SJSA1 (cell line): Measurements from ENCODE around the gene LCNL1. TPM values are rescaled to one million over a fixed set of nuclear protein-coding genes. Genes with fewer than 3 reads are reported as not detected.
A peak's percentile ranks its signal among the peaks of the same experiment; 100 is the strongest.
"Not testable (repeated sequence)": the region's sequence is repeated elsewhere in the genome, so short reads cannot be mapped to it uniquely, and the experiment has no call there.

Experiments used
- DNase-seq, 2 experiments: peaks; one replicate each; pipeline ENCODE4 v3.0.0-alpha.2; 2015 to 2020; ENCODE audit warnings: low spot score in 2 of 2, low read depth in 1 of 2
- H3K27ac ChIP-seq: fragments of 250-450 bp; sonication (Bioruptor Pico); 2 replicates; pipeline ENCODE4 v1.5.1; 2020; ENCODE audit warnings: mild to moderate bottlenecking, moderate library complexity
- H3K27me3 ChIP-seq: fragments of 250-450 bp; sonication (Bioruptor Pico); replicated peaks from 2 replicates; pipeline ENCODE4 v1.5.1; 2020; ENCODE audit warnings: mild to moderate bottlenecking, moderate library complexity
- H3K36me3 ChIP-seq: fragments of 250-450 bp; sonication (Bioruptor Pico); 2 replicates; pipeline ENCODE4 v1.5.1; 2020; ENCODE audit warnings: mild to moderate bottlenecking
- H3K4me1 ChIP-seq: fragments of 250-450 bp; sonication (Bioruptor Pico); replicated peaks from 2 replicates; pipeline ENCODE4 v1.6.1; 2021; ENCODE audit warnings: mild to moderate bottlenecking
- H3K4me3 ChIP-seq: fragments of 250-450 bp; sonication (Bioruptor Pico); 2 replicates; pipeline ENCODE4 v1.5.1; 2020; ENCODE audit warnings: mild to moderate bottlenecking
- H3K9me3 ChIP-seq: fragments of 250-450 bp; sonication (Bioruptor Pico); replicated peaks from 2 replicates; pipeline ENCODE4 v1.5.1; 2020; ENCODE audit warnings: mild to moderate bottlenecking
- total RNA-seq: library from RNA; depleted of rRNA; stranded (reverse); fragments of >200 nt; shearing (Covaris generic); gene quantifications from 2 replicates; pipeline ENCODE4 v1.2.3, GENCODE V29; 2014

LCNL1 gene
- total RNA-seq, 1 experiment from 2014 or later: not detected

DNA sequence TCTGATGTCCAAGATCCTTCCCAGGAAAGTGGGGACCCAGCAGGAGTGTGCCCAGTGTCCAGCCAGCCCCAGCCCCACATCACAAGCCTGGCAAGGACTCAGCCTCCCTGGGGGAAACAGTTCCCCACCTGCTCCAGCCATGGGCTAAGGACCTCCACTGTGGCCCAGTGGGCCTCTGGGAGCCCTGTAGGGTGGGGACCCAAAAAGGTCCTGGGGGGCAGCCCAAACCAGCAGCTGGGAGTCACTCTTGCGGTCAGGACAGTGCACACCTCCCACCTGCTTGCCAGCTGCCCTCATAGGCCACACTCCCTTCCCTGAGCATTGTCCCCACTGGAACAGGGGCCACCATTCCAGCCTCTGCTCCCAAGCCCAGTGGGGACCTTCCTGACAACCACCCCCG, 43.6 kb downstream of the LCNL1 start:
- H3K27ac ChIP-seq: no peak overlapping the region
- H3K27me3 ChIP-seq: peaks cover 9% of the 10 kb centered on the region

DNA sequence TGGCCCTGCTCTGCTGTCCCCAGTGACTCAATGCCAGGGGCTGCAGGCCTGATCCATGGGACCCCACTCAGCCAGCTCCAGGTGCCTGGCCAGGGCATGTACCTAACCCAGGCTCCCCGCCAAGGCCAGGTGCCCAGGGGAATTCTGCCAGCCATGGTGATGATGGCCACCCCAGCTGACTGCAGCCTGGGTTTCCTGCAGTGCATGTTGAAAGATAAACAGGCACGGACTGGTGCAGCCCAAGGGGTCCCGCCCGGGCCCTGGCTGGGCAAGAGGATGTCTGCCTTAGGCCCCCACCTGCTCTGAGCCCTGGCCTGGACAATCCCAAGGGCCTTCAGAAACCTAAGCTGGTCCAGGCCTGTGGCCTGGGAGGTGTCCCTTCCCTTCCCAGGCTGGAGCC, 44.0 kb downstream of the LCNL1 start:
- Histone ChIP-seq H3K9me3 (no peaks in the 10 kb centered on the region), H3K27me3 (peaks cover 9% of the 10 kb centered on the region), H3K4me3 (no peak overlapping the region), H3K27ac (no peak overlapping the region), H3K4me1 (peaks cover 14% of the 10 kb centered on the region), H3K36me3 (no peaks in the 10 kb centered on the region)
- no peak for DNase-seq

More for the DNA sequence above, 43.6 kb downstream of the LCNL1 start:
- Histone ChIP-seq H3K4me3 (no peak overlapping the region), H3K4me1 (peaks cover 14% of the 10 kb centered on the region), H3K9me3 (no peaks in the 10 kb centered on the region), H3K36me3 (no peaks in the 10 kb centered on the region)
- no peak for DNase-seq

DNA sequence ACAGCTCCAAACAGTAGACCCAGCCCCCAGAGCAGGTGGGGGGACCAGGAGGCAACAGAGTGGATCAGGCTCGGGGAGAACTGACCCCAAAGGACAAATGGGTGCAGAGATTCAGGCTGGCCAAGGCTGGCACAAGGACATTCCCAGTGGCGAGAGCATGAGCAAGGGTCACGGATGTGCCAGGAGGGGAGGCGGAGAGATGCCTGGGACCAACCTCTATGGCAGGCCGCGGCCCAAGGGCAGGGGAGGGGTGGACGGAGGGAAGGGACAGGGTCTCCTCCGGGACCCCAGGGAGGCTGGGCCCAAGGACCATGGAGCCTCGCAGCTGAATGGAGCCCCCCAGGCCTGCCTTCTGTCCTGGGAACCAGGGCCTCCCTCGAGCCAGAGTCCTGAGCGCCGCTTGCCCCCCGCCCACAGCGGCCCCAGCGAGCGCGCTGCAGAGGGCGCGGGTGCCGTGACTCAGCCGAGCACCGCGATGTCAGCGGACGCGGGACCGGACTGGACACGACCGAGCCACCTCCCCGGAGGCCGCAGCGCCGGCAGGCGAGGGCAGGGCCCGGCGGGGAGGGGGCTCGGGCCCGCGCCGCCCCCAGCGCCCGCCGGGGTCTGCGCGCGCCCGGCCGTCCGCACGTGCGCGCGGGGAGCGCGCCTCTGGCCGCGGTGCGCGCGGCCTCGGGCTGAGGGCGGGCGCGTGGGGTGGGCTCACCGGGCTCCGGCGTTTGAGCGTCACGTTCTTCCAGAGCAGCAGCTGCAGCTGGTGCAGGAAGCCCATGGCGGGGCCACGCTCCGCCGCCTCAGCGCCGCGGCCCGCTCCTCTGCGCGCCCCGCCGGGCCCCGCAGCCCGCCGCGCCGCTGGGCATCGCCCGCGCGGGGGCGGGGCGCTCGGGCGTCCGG, 44.8 kb downstream of the LCNL1 start, which contains the start of gene ABCA2:
TSS of gene ABCA2 (minus strand) at position 869 of the 894 bp plus-strand sequence. CDS start at position 772, 97 bp downstream.
- H3K27ac ChIP-seq: no peak within 1 kb of the TSS
- no peak for DNase-seq
- H3K27me3 ChIP-seq: peaks cover 9% of the 10 kb centered on the region
- no peaks in the 10 kb centered on the region for H3K9me3 ChIP-seq
- peaks cover 14% of the 10 kb centered on the region for H3K4me1 ChIP-seq
- H3K4me3 ChIP-seq: peak within 1 kb of the TSS; percentile 20
- no peaks in the 10 kb centered on the region for H3K36me3 ChIP-seq

DNA sequence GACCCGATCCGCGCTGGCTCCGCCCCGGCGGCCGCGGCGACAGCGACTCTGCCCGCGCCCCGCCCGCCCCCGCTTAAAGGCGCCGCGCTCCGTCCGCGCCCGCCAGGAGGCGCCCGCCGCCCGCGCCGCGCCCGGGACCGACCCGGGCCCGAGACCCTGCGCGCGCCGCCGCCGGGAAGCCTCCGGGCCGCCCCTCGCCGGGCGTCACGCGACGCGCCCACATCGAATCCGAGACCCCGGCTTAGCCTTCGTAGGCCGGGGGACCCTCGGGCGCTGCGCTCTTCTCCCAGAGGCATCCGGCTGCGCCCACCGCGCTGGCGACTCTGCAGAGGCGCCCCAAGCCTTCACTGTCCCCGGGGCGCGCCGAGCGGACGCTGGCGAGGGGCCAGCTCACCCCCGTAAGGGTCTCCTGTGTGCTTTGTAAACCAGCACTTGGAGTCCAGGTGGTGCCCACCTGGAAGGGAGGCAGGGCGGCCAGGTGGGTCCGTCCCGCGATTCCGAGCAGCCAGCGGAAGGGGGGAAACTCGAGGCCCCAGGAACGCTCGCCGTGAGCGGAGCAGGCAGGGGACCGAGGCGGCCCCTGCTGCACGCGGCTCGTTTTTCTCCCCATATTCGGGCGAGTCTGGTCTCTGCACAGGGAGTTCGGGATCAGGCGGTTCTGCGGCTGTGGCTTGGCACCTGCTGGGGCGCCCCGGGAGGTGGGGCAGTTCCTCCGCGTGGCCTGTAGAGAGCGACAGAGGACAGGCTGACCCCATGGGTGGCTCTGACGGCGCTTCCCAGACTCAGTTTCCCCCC, 45.7 kb downstream of the LCNL1 start:
- H3K4me3 ChIP-seq: 0 out of 2 replicates have a peak overlapping the region, but pooled peaks have one; percentile 11
- H3K27me3 ChIP-seq: peaks cover 9% of the 10 kb centered on the region
- no peaks in the 10 kb centered on the region for H3K9me3 ChIP-seq
- H3K36me3 ChIP-seq: no peaks in the 10 kb centered on the region
- no peak overlapping the region for H3K27ac ChIP-seq
- no peak for DNase-seq
- H3K4me1 ChIP-seq: peaks cover 14% of the 10 kb centered on the region

DNA sequence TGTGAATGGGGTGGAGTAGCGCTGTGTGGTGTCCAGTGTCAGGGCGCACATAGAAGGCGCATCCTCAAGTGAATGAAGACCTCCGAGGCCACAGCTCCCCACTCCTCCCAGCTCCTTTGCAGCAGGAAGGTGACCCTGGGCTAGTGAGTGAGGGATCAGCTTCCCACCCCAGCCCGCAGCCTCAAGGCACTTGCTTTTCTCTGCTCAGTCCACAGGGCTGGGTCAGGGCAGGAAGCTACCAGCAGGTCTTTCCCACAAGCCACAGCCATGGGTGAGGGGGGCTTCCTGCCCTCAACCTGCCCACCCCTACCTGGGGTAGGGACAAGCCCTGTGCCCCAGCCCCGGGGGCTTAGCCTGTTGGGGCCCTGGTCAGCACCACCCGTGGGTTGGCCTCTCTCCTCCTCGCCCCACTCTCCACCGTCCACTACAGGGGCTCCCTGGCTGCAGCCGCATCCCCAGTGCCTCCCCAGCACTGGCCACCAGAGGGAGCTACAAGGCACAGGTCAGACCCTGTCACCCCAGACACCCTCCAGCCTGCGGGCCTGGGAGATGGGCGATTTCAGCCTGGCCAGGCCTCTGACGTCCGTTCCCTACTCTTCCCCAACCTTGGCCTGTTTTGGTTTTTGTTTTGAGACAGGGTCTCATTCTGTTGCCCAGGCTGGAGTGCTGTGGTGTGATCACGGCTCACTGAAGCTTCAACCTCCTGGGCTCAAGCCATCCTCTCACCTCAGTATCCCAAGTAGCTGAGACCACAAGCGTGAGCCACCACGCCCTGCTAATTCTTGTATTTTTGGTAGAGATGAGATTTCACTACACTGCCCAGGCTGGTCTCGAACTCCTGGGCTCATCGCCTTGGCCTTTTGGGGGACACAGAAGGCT, 46.5 kb downstream of the LCNL1 start:
- no peaks in the 10 kb centered on the region for H3K36me3 ChIP-seq
- no peaks in the 10 kb centered on the region for H3K9me3 ChIP-seq
- H3K4me1 ChIP-seq: peaks cover 14% of the 10 kb centered on the region
- no peak overlapping the region for H3K27ac ChIP-seq
- peak; percentile 66 to 77 for DNase-seq
- no peak overlapping the region for H3K4me3 ChIP-seq
- H3K27me3 ChIP-seq: peaks cover 9% of the 10 kb centered on the region

DNA sequence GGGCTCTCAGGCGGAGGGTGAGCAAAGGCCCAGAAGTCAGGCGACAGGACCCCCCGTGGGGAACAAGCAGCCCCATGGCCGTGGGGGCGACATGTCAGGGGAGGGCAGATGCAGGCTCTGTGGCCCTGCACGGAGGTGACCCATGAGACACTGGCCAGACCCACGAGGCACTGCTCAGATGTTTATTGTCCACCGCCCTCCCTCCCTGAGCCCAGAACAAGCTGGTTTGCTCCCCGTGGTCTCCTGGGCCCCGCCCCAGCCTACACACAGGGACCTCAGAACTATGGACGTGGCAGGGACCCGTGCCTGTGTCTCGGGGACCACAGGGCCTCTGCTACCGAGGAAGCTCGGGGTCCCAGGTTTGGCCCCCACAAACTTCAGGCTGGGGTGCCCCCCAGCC, 47.2 kb downstream of the LCNL1 start:
- DNase-seq: no peak
- Histone ChIP-seq H3K4me3 (no peak overlapping the region), H3K4me1 (peaks cover 14% of the 10 kb centered on the region), H3K9me3 (no peaks in the 10 kb centered on the region), H3K27ac (no peak overlapping the region), H3K36me3 (no peaks in the 10 kb centered on the region), H3K27me3 (peaks cover 14% of the 10 kb centered on the region)

DNA sequence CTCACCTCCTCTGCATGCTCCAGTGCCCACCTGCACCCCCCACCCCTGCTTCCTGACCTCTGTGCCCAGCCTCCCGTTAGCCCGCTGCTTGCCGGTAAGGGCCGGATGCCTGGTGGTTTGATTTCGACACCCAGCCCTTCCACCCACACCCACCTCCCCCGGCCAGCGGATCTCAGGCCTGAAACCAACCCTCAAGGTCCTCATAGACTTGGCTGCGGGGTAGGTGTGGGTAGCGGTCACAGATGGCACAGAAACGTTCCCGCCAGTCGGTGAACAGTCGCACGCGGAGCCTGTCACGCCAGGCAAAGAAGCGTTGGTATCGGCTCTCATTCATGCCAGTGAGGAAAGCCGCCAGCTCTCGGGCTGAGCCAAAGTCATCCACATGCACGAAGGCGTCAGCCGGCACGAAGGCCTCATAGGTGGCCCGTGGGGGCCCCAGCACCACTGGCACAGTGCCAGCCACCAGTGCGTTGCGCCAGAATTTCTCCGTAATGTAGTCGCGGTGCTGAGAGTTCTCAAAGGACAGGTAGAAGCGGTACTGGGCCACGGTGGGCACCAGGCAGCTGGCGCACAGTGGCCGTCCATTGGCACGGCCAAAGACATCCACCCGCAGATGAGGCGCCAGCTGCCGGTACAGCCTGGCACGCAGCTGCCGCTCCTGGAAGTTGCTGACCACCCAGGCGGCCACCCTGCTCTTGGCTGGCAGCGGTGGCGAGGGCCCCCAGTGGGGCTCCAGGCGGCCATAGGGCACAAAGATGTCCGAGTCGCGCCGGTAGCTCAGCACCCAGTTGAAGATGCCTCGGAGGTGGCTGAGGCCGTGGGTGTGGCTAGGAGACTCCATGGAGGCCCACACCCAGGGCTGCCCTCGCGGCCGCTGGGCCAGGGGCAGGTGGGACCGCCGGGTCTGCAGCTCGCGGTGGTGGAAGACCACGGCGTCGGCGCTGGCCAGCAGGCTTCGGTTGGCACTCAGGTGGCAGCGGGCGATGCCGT, 48.0 kb downstream of the LCNL1 start:
- no peaks in the 10 kb centered on the region for H3K36me3 ChIP-seq
- no peak overlapping the region for H3K27ac ChIP-seq
- DNase-seq: no peak
- peaks cover 14% of the 10 kb centered on the region for H3K4me1 ChIP-seq
- no peaks in the 10 kb centered on the region for H3K9me3 ChIP-seq
- H3K27me3 ChIP-seq: peaks cover 19% of the 10 kb centered on the region
- no peak overlapping the region for H3K4me3 ChIP-seq

DNA sequence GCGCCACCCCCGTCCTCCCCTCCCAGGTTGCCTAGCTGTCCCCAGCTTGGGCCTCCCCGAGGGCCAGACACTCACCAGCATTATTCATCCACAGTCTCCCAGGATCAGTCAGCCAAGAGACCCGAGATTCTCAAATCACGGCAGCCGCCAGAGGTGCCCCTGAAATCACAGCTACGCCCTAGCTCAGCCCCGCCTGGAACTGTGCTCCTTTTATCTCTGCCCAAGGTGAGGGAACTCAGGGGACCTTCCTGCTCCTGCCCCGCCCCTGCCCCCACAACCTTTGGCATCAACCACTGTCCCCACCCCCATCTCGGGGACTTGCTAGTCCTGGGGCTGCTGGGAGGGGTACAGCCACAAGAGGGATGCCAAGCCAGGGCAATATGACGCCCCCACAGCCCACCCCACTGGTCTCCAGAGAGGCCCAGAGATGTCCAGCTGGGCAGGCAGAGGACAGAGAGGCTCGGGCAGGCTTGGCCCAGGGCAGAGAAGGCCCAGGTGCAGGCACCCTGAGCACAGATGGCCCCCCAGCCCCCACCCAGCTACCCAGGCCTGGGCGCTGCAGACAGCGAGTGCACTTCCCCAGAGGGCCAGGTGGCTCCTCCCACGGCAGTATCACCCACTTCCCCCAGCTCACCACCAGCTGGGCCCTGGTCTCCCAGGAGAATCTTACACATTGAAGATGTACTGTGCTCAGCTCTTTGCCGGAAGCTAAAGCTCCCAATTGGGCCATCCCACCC, 49.3 kb downstream of the LCNL1 start, which contains the start of gene FUT7:
TSS of gene FUT7 (minus strand) at position 185 of the 737 bp plus-strand sequence. CDS start at position 88, 97 bp downstream.
- Histone ChIP-seq H3K4me3 (no peak within 1 kb of the TSS), H3K27me3 (peaks cover 18% of the 10 kb centered on the region), H3K27ac (no peak within 1 kb of the TSS), H3K4me1 (peaks cover 14% of the 10 kb centered on the region), H3K36me3 (no peaks in the 10 kb centered on the region), H3K9me3 (no peaks in the 10 kb centered on the region)
- DNase-seq: no peak

DNA sequence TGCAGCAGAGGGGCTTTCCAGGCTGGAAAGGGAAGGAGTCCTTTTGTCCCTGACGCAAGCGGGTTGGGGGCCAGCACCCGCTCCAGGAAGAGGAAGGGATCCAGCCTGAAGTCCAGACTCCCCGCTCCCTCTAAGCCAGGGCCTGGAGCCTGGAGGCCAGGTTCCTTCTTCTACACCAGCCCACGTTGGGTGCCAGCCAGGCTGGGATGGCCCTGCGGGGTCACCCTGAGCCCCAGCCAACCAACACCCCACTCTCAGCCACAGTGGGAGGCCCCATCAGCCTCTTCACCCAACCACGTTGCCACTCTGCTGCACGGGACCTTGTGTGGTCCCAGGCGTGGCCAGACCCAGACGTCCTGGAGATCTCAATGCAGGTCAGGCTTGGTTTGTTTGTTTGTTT, 50.1 kb downstream of the LCNL1 start:
- Histone ChIP-seq H3K27me3 (peaks cover 16% of the 10 kb centered on the region), H3K4me1 (peaks cover 9% of the 10 kb centered on the region), H3K27ac (no peak overlapping the region), H3K36me3 (no peaks in the 10 kb centered on the region), H3K4me3 (no peak overlapping the region), H3K9me3 (no peaks in the 10 kb centered on the region)
- DNase-seq: no peak

DNA sequence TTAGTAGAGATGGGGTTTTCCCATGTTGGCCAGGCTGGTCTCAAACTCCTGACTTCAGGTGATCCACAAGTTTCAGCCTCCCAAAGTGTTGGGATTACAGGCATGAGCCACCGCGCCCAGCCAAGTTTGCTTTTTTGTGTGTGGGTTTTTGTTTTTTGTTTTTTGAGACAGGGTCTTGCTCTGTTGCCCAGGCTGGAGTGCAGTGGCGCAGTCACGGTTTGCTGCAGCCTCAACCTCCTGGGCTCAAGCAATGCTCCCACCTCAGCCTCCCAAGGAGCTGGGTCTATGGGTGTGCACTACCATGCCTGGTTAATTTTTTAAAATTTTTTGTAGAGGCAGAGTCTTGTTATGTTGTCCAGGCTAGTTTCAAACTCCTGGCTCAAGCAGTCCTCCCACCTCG, 50.7 kb downstream of the LCNL1 start:
- H3K27me3 ChIP-seq: peaks cover 18% of the 10 kb centered on the region
- not testable (repeated sequence) for H3K4me3 ChIP-seq, H3K9me3 ChIP-seq, H3K27ac ChIP-seq, H3K36me3 ChIP-seq, DNase-seq, H3K4me1 ChIP-seq

DNA sequence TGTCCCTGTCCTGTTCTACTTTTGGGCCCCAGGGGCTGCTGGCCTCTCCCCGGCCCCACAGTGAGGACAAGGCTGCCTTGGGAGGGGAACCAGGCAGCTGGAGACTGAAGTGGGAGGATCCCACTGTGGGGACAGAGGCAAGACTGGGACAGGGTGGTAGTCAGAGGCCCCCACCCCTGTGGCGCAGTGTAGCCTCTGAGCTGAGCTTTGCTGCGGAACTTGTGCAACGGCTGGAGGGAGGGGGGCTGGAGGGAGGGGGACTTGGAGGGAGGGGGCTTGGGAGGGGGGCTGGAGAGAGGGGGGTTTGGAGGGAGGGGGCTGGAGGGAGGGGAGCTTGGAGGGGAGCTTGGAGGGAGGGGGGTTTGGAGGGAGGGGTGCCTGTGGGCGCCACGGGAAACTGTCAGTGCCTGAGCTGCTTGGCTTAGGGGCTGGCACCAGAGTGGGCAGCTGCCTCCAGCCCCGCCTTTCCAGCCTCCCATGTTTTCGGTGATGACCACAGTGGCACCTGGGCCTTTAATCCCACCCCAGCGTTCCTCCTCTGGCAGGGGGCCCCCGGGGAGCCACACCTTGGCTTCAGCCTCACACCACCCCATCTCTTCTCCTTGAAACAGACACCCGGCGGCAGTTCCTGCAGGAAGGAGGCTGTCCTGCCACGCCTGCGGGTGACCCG, 51.4 kb downstream of the LCNL1 start:
- Histone ChIP-seq H3K27ac (no peak overlapping the region), H3K36me3 (no peaks in the 10 kb centered on the region), H3K4me1 (no peaks in the 10 kb centered on the region; the same call in none of the 2 replicates), H3K4me3 (no peak overlapping the region), H3K9me3 (no peaks in the 10 kb centered on the region), H3K27me3 (peaks cover 16% of the 10 kb centered on the region; the same call in 1 of the 2 replicates)
- DNase-seq: no peak
